ENCODE measurements around the gene RUBCN.

DNA sequence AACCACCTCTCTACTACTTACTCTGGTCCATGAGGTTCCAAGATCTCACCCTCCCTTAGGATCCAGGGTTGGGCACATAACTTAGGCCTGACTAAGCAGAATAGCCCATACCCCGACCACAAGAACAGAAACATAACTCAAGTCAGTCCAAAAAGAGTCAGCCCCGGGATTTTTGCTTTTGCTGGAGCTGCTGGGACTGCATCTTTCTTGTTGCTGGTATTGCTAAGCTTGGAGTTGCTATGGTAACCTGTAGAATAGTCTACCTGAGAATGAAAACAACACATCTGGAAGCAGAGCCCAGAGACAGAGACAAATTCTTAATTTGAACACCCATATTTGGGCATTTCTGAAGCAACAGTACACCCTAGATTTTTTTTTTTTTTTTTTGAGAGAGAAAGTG, 6.5 kb downstream of the RUBCN start:
- TF ChIP-seq EZH2 (IDR thresholded peaks at IDR 0.05) (no peak), POLR2AphosphoS5 (IDR thresholded peaks at IDR 0.05; ENCODE audit: borderline replicate concordance, low read depth, low read length) (no peak), FOXP2 (optimal IDR thresholded peaks at IDR 0.05; ENCODE audit: control extremely low read depth, extremely low read length, insufficient read depth) (no peak)
